Gastrocnemius medialis (tissue), 4 donors: ENCODE measurements around the gene ADCY5.

Source experiments
- POLR2A ChIP-seq, 2 donors: fragments of 450-650 bp; IDR thresholded peaks; one replicate each; pipeline ENCODE4 v1.6.1; 2017; ENCODE audit warnings: antibody characterized with exemption in 2 of 2, mild to moderate bottlenecking in 2 of 2, moderate library complexity in 2 of 2
- TF ChIP-seq, protein P1 (sequence below), 5 experiments: fragments of 450-650 bp in 3 of 5; fragments of 200-600 bp in 2 of 5; sonication (generic) in 2 of 5; IDR thresholded peaks in 4 of 5; conservative IDR thresholded peaks in 1 of 5; 1 replicate in 4 of 5; 2 replicates in 1 of 5; pipeline ENCODE4 v1.5.1; 2016 to 2019; ENCODE audit warnings: antibody characterized with exemption in 5 of 5, mild to moderate bottlenecking in 3 of 5, moderate library complexity in 3 of 5

DNA sequence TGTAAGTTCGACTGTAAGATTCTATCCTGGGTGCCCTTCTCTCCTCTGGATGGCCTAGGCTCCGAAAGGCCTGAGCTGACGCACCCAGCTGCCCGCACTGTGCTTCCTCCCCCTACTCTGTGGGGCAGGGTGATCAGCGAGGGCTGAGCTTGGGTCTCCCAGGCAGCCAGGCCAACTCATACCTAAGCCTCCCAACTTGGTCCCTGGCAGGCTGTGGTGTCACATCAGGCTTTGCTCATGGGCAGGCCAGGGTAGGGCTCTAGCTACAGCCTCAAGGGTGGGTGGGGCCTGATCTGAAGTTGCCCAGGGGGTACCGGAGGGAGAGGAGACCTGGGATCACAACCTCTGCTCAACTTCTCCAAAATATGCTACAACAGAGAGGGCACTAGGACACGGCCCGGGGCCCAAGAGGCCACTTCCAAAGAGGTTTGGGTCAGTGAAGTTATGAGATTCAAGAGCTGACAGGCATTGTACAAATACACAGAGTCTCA lies 123.1 kb downstream of the ADCY5 start:
- TF ChIP-seq POLR2A (IDR thresholded peaks at IDR 0.05): no peak
- TF ChIP-seq, protein P1, sequence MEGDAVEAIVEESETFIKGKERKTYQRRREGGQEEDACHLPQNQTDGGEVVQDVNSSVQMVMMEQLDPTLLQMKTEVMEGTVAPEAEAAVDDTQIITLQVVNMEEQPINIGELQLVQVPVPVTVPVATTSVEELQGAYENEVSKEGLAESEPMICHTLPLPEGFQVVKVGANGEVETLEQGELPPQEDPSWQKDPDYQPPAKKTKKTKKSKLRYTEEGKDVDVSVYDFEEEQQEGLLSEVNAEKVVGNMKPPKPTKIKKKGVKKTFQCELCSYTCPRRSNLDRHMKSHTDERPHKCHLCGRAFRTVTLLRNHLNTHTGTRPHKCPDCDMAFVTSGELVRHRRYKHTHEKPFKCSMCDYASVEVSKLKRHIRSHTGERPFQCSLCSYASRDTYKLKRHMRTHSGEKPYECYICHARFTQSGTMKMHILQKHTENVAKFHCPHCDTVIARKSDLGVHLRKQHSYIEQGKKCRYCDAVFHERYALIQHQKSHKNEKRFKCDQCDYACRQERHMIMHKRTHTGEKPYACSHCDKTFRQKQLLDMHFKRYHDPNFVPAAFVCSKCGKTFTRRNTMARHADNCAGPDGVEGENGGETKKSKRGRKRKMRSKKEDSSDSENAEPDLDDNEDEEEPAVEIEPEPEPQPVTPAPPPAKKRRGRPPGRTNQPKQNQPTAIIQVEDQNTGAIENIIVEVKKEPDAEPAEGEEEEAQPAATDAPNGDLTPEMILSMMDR (IDR thresholded peaks at IDR 0.05 in 4 of 5, conservative IDR thresholded peaks at IDR 0.05 in 1 of 5): no peak
